SK-N-SH treated with all-trans-retinoic acid at 6 μM for 48 hours (cell line): ENCODE results near the gene PLEKHG4B.

Source experiments
- ATAC-seq: fragments of 200-7000 bp; cut with Tn5 transposase; 3 replicates; pipeline ENCODE4 v1.9.1; 2020; ENCODE audit warnings: mild to moderate bottlenecking, moderate library complexity
- ARNTL ChIP-seq: fragments of 450-650 bp; formaldehyde crosslinking; IDR thresholded peaks from 2 replicates; pipeline ENCODE4 v1.5.0; 2020; ENCODE audit warnings: low read depth, mild to moderate bottlenecking, moderate library complexity, borderline replicate concordance
- BACH2 ChIP-seq: fragments of 250-450 bp; sonication (Bioruptor Pico); IDR thresholded peaks from 2 replicates; pipeline ENCODE4 v1.9.0; 2021; ENCODE audit warnings: mild to moderate bottlenecking, borderline replicate concordance
- CREB5 ChIP-seq: fragments of 250-450 bp; sonication (Bioruptor Pico); IDR thresholded peaks from 2 replicates; pipeline ENCODE4 v1.5.1; 2020; ENCODE audit warnings: low read depth, mild to moderate bottlenecking, moderate library complexity
- CSRNP3 ChIP-seq: fragments of 250-450 bp; sonication (Bioruptor Pico); IDR thresholded peaks from 2 replicates; pipeline ENCODE4 v1.5.1; 2021; ENCODE audit warnings: mild to moderate bottlenecking, moderate library complexity
- ESRRG ChIP-seq: fragments of 250-450 bp; sonication (Bioruptor Pico); IDR thresholded peaks from 2 replicates; pipeline ENCODE4 v1.6.1; 2021; ENCODE audit warnings: mild to moderate bottlenecking
- GLIS3 ChIP-seq: fragments of 250-450 bp; sonication (Bioruptor Pico); IDR thresholded peaks from 2 replicates; pipeline ENCODE4 v1.5.0; 2020; ENCODE audit warnings: mild to moderate bottlenecking, moderate library complexity
- ISL1 ChIP-seq: fragments of 250-450 bp; sonication (Bioruptor Pico); IDR thresholded peaks from 2 replicates; pipeline ENCODE4 v2.1.2; 2022; ENCODE audit warnings: mild to moderate bottlenecking, moderate library complexity
- OSR1 ChIP-seq: fragments of 250-450 bp; sonication (Bioruptor Pico); IDR thresholded peaks from 2 replicates; pipeline ENCODE4 v1.8.0; 2022; ENCODE audit warnings: moderate library complexity, mild to moderate bottlenecking, inconsistent platforms
- POU6F1 ChIP-seq: fragments of 250-450 bp; sonication (Bioruptor Pico); IDR thresholded peaks from 2 replicates; pipeline ENCODE4 v1.8.0; 2021; ENCODE audit warnings: low read depth, mild to moderate bottlenecking, moderate library complexity, borderline replicate concordance
- PPARA ChIP-seq: fragments of 250-450 bp; sonication (Bioruptor Pico); IDR thresholded peaks from 2 replicates; pipeline ENCODE4 v1.5.0; 2020; ENCODE audit warnings: mild to moderate bottlenecking, borderline replicate concordance
- RARB ChIP-seq: fragments of 250-450 bp; sonication (Bioruptor Pico); IDR thresholded peaks from 2 replicates; pipeline ENCODE4 v1.8.0; 2021; ENCODE audit warnings: mild to moderate bottlenecking, moderate library complexity
- SNAI2 ChIP-seq: fragments of 250-450 bp; sonication (Bioruptor Pico); IDR thresholded peaks from 2 replicates; pipeline ENCODE4 v1.5.0; 2020; ENCODE audit warnings: mild to moderate bottlenecking, moderate library complexity
- TCF4 ChIP-seq: fragments of 250-450 bp; sonication (Bioruptor Pico); IDR thresholded peaks from 2 replicates; pipeline ENCODE4 v1.8.0; 2021; ENCODE audit warnings: mild to moderate bottlenecking, moderate library complexity, borderline replicate concordance
- TOX ChIP-seq: fragments of 250-450 bp; sonication (Bioruptor Pico); IDR thresholded peaks from 2 replicates; pipeline ENCODE4 v1.8.0; 2021; ENCODE audit warnings: mild to moderate bottlenecking, moderate library complexity, borderline replicate concordance
- ZC3H10 ChIP-seq: fragments of 250-450 bp; sonication (Bioruptor Pico); IDR thresholded peaks from 2 replicates; pipeline ENCODE4 v1.5.1; 2021; ENCODE audit warnings: mild to moderate bottlenecking, moderate library complexity
- ZFP3 ChIP-seq: fragments of 250-450 bp; sonication (Bioruptor Pico); IDR thresholded peaks from 2 replicates; pipeline ENCODE4 v1.5.0; 2020; ENCODE audit warnings: mild to moderate bottlenecking, moderate library complexity
- ZFP30 ChIP-seq: fragments of 450-650 bp; formaldehyde crosslinking; IDR thresholded peaks from 2 replicates; pipeline ENCODE4 v1.5.0; 2022; ENCODE audit warnings: mild to moderate bottlenecking, moderate library complexity
- ZNF565 ChIP-seq: fragments of 450-650 bp; formaldehyde crosslinking; conservative IDR thresholded peaks from 2 replicates; pipeline ENCODE4 v1.5.0; 2020; ENCODE audit warnings: low read depth, mild to moderate bottlenecking, moderate library complexity
- ZNF70 ChIP-seq: fragments of 450-650 bp; formaldehyde crosslinking; IDR thresholded peaks from 2 replicates; pipeline ENCODE4 v1.5.0; 2020; ENCODE audit warnings: mild to moderate bottlenecking, moderate library complexity
- ZNF8 ChIP-seq: fragments of 450-650 bp; formaldehyde crosslinking; IDR thresholded peaks from 2 replicates; pipeline ENCODE4 v1.5.0; 2020; ENCODE audit warnings: mild to moderate bottlenecking, moderate library complexity

PLEKHG4B gene

GRCh38 chr5:191949-192690 is 100.2 kb downstream of the PLEKHG4B start:
- TF ChIP-seq TOX (CRISPR knock-in tag) (no peak), ZNF70 (no peak), POU6F1 (CRISPR knock-in tag) (no peak), OSR1 (CRISPR knock-in tag) (no peak), CSRNP3 (CRISPR knock-in tag) (no peak)
- ATAC-seq: no peak

GRCh38 chr5:192691-192969 is 100.7 kb downstream of the PLEKHG4B start:
- TF ChIP-seq PPARA (CRISPR knock-in tag) (no peak), ZNF565 (no peak), ZFP30 (CRISPR knock-in tag) (no peak), ARNTL (no peak)
- no peak for ATAC-seq

GRCh38 chr5:192970-193831 is 101.2 kb downstream of the PLEKHG4B start:
- ATAC-seq: no peak
- no peak for TF ChIP-seq RARB (CRISPR knock-in tag)
- no peak for TF ChIP-seq CREB5 (CRISPR knock-in tag)
- TF ChIP-seq ZNF565: no peak
- TF ChIP-seq TCF4 (CRISPR knock-in tag): no peak
- no peak for TF ChIP-seq PPARA (CRISPR knock-in tag)

- ATAC-seq: no peak
Measured at GRCh38 chr5:194102-194501, 102.1 kb downstream of the PLEKHG4B start.

GRCh38 chr5:194603-195209 is 102.7 kb downstream of the PLEKHG4B start:
- TF ChIP-seq CSRNP3 (CRISPR knock-in tag): no peak
- no peak for TF ChIP-seq GLIS3
- no peak for TF ChIP-seq TOX (CRISPR knock-in tag)
- TF ChIP-seq ESRRG (CRISPR knock-in tag): no peak
- TF ChIP-seq ZC3H10: no peak
- ATAC-seq: no peak

More at GRCh38 chr5:194102-194501, 102.1 kb downstream of the PLEKHG4B start:
- TF ChIP-seq ZFP30 (CRISPR knock-in tag) (no peak), POU6F1 (CRISPR knock-in tag) (no peak), PPARA (CRISPR knock-in tag) (no peak), ZFP3 (no peak), ZNF565 (no peak), ZNF70 (no peak), ZNF8 (no peak), BACH2 (CRISPR knock-in tag) (no peak), SNAI2 (no peak), OSR1 (CRISPR knock-in tag) (no peak), ISL1 (CRISPR knock-in tag) (no peak), GLIS3 (no peak)
- TF ChIP-seq, all 23 proteins: peak for 0
